H1 (cell line): ENCODE data around the gene MAGI2. TPM values are rescaled to one million over a fixed set of nuclear protein-coding genes. Genes with fewer than 3 reads are reported as not detected.

Source experiments
- CTCF ChIA-PET: fragments of 300-600 bp; sonication (Branson Sonifier 250); formaldehyde crosslinking; loops from one replicate; lab custom pipeline; 2021; ENCODE audit not compliant: partially characterized antibody; lab: Charles Lee
- POLR2A ChIA-PET: fragments of 300-600 bp; sonication (Branson Sonifier 250); formaldehyde crosslinking; loops from one replicate; lab custom pipeline; 2021; ENCODE audit warnings: inconsistent platforms; ENCODE audit not compliant: partially characterized antibody; lab: Charles Lee
- DNase-seq, 2 experiments: peaks; one replicate each; pipeline versions ENCODE4 v3.0.0 to v3.0.0-alpha.2; 2010 to 2022; ENCODE audit warnings: low spot score in 2 of 2, low read depth in 1 of 2, mixed read lengths in 1 of 2
- FAIRE-seq: peaks from 2 replicates; lab custom pipeline; 2011; peaks lifted over from hg19 to GRCh38; lab: Jason Lieb, UNC
- H2AFZ ChIP-seq: 2 replicates; pipeline ENCODE4 v1.8.1; 2012; ENCODE audit warnings: low read length, inconsistent platforms
- H2AK5ac ChIP-seq: 2 replicates; pipeline ENCODE4 v1.6.1; 2013; ENCODE audit warnings: low read depth, low read length
- H2BK120ac ChIP-seq: replicated peaks from 2 replicates; pipeline ENCODE3; 2013; ENCODE audit warnings: low read depth, low read length, inconsistent platforms
- H2BK12ac ChIP-seq: 2 replicates; pipeline ENCODE4 v1.6.1; 2013; ENCODE audit warnings: low read depth, low read length
- H2BK15ac ChIP-seq: 2 replicates; pipeline ENCODE4 v1.6.1; 2013; ENCODE audit warnings: low read length
- H2BK20ac ChIP-seq: 2 replicates; pipeline ENCODE4 v1.6.1; 2013; ENCODE audit warnings: low read length
- H2BK5ac ChIP-seq: 2 replicates; pipeline ENCODE4 v1.6.1; 2013; ENCODE audit warnings: low read depth, low read length
- H3K14ac ChIP-seq: 2 replicates; pipeline ENCODE4 v1.6.1; 2013; ENCODE audit warnings: inconsistent platforms; ENCODE audit not compliant: insufficient read length
- H3K18ac ChIP-seq: 2 replicates; pipeline ENCODE4 v1.6.1; 2013; ENCODE audit warnings: low read length; ENCODE audit errors: extremely low read depth
- H3K23ac ChIP-seq: 2 replicates; pipeline ENCODE4 v1.6.1; 2013; ENCODE audit warnings: inconsistent platforms; ENCODE audit not compliant: insufficient read length
- H3K23me2 ChIP-seq: 2 replicates; pipeline ENCODE4 v1.6.1; 2013; ENCODE audit warnings: low read depth, low read length
- H3K27ac ChIP-seq: 2 replicates; pipeline ENCODE4 v1.6.1; 2011; ENCODE audit warnings: low read depth, low read length, inconsistent platforms
- H3K27me3 ChIP-seq, 4 experiments: replicated peaks in 1 of 4; 1 replicate in 1 of 4; 2 replicates in 3 of 4; pipeline versions ENCODE4 v1.6.1 to v1.8.1; 2011 to 2013; ENCODE audit warnings: low read length in 3 of 4, mild to moderate bottlenecking in 3 of 4, inconsistent platforms in 2 of 4, mixed read lengths in 2 of 4, moderate library complexity in 1 of 4; ENCODE audit not compliant: control insufficient read depth in 3 of 4, insufficient read depth in 3 of 4; ENCODE audit errors: extremely low read depth in 1 of 4
- H3K36me3 ChIP-seq, 4 experiments: 2 replicates each; pipeline versions ENCODE4 v1.6.1 to v1.8.1; 2011 to 2013; ENCODE audit warnings: mild to moderate bottlenecking in 4 of 4, low read length in 3 of 4, moderate library complexity in 2 of 4, control low read depth in 1 of 4, inconsistent platforms in 1 of 4; ENCODE audit not compliant: insufficient read depth in 4 of 4, control insufficient read depth in 2 of 4
- H3K4ac ChIP-seq: replicated peaks from 2 replicates; pipeline ENCODE3; 2013; ENCODE audit warnings: low read length, low read depth, mixed read lengths, inconsistent platforms; ENCODE audit not compliant: insufficient read length
- H3K4me1 ChIP-seq, 4 experiments: replicated peaks in 1 of 4; 1 replicate in 1 of 4; 2 replicates in 3 of 4; pipeline versions ENCODE4 v1.6.1 to v1.8.1; 2011 to 2013; ENCODE audit warnings: low read length in 3 of 4, inconsistent platforms in 2 of 4, mixed read lengths in 1 of 4; ENCODE audit not compliant: insufficient read depth in 4 of 4, control insufficient read depth in 3 of 4
- H3K4me2 ChIP-seq, 2 experiments: 2 replicates each; pipeline versions ENCODE4 v1.6.1 to v1.8.1; 2011 to 2013; ENCODE audit warnings: low read depth in 2 of 2, low read length in 2 of 2, control low read depth in 1 of 2, inconsistent platforms in 1 of 2, mild to moderate bottlenecking in 1 of 2; ENCODE audit not compliant: insufficient read depth in 1 of 2
- H3K4me3 ChIP-seq, 4 experiments: fragments of 200-600, 300-600 bp in 1 of 4; sonication (generic), shearing (Covaris generic), sonication (Bioruptor Twin) in 1 of 4; 2 replicates each; pipeline versions ENCODE4 v1.5.1 to v1.8.1; 2011 to 2016; ENCODE audit warnings: low read length in 4 of 4, low read depth in 3 of 4, control low read depth in 2 of 4, inconsistent platforms in 2 of 4, mild to moderate bottlenecking in 2 of 4, mixed read lengths in 1 of 4, moderate library complexity in 1 of 4; ENCODE audit not compliant: insufficient read depth in 2 of 4; ENCODE audit errors: extremely low read depth in 1 of 4
- H3K56ac ChIP-seq: replicated peaks from 2 replicates; pipeline ENCODE3; 2013; ENCODE audit warnings: low read depth, mild to moderate bottlenecking, mixed read lengths, low read length, inconsistent platforms; ENCODE audit not compliant: insufficient read length
- H3K79me1 ChIP-seq: 2 replicates; pipeline ENCODE4 v1.6.1; 2013; ENCODE audit warnings: low read depth, low read length, control low read depth
- H3K79me2 ChIP-seq, 2 experiments: 2 replicates each; pipeline versions ENCODE4 v1.6.1 to v1.8.1; 2012 to 2013; ENCODE audit warnings: low read length in 2 of 2, mild to moderate bottlenecking in 2 of 2, inconsistent platforms in 1 of 2; ENCODE audit not compliant: insufficient read depth in 2 of 2, control insufficient read depth in 1 of 2
- H3K9ac ChIP-seq, 4 experiments: replicated peaks in 1 of 4; 1 replicate in 1 of 4; 2 replicates in 3 of 4; pipeline versions ENCODE4 v1.6.1 to v1.8.1; 2011 to 2013; ENCODE audit warnings: low read depth in 3 of 4, low read length in 3 of 4, control low read depth in 2 of 4, mild to moderate bottlenecking in 2 of 4, moderate library complexity in 2 of 4, inconsistent platforms in 1 of 4; ENCODE audit errors: extremely low read depth in 1 of 4
- H3K9me3 ChIP-seq, 2 experiments: 2 replicates each; pipeline versions ENCODE4 v1.6.1 to v1.8.1; 2012 to 2013; ENCODE audit warnings: mild to moderate bottlenecking in 2 of 2, moderate library complexity in 2 of 2, control low read depth in 1 of 2, inconsistent platforms in 1 of 2, low read depth in 1 of 2, low read length in 1 of 2, mixed read lengths in 1 of 2; ENCODE audit not compliant: insufficient read depth in 2 of 2
- H4K20me1 ChIP-seq, 2 experiments: replicated peaks in 1 of 2; 2 replicates each; pipeline versions ENCODE3 to v1.8.1; 2011 to 2013; ENCODE audit warnings: inconsistent platforms in 2 of 2, low read length in 2 of 2, mild to moderate bottlenecking in 1 of 2; ENCODE audit not compliant: insufficient read depth in 2 of 2, control insufficient read depth in 1 of 2
- H4K5ac ChIP-seq: 2 replicates; pipeline ENCODE4 v1.6.1; 2013; ENCODE audit warnings: low read length, low read depth, mixed read lengths, inconsistent platforms; ENCODE audit not compliant: insufficient read length
- H4K8ac ChIP-seq: 2 replicates; pipeline ENCODE4 v1.8.0; 2013; ENCODE audit warnings: mild to moderate bottlenecking, moderate library complexity, low read length, inconsistent platforms; ENCODE audit not compliant: insufficient read depth; ENCODE audit errors: extremely low read depth
- H4K91ac ChIP-seq: replicated peaks from 2 replicates; pipeline ENCODE3; 2013; ENCODE audit warnings: low read length, mixed read lengths, inconsistent platforms; ENCODE audit not compliant: insufficient read length
- BCL11A ChIP-seq, 2 experiments: IDR thresholded peaks; one replicate each; pipeline ENCODE4 v1.6.1; 2011; ENCODE audit warnings: low read depth in 2 of 2, low read length in 2 of 2, mild to moderate bottlenecking in 2 of 2
- BRCA1 ChIP-seq: IDR thresholded peaks from 2 replicates; pipeline ENCODE4 v1.6.1; 2012; ENCODE audit warnings: low read depth, low read length, improper control_type of control experiment
- CBX8 ChIP-seq: fragments of 300-800, 300-1000 bp; sonication (generic); IDR thresholded peaks from 2 replicates; pipeline ENCODE4 v1.7.1; 2016; ENCODE audit warnings: low read depth, low read length, borderline replicate concordance
- CTCF ChIP-seq, 3 experiments: IDR thresholded peaks; 1 replicate in 2 of 3; 2 replicates in 1 of 3; pipeline versions ENCODE4 v1.5.1 to v1.6.1; 2011; ENCODE audit warnings: low read length in 3 of 3, mild to moderate bottlenecking in 3 of 3, inconsistent platforms in 2 of 3, low read depth in 1 of 3, moderate library complexity in 1 of 3; ENCODE audit not compliant: insufficient read depth in 1 of 3; ENCODE audit errors: control extremely low read depth in 1 of 3
- HDAC6 ChIP-seq: IDR thresholded peaks from one replicate; pipeline ENCODE4 v1.7.1; 2012; ENCODE audit warnings: low read depth, mild to moderate bottlenecking, inconsistent platforms, low read length, moderate library complexity
- NRF1 ChIP-seq: IDR thresholded peaks from 2 replicates; pipeline ENCODE4 v1.6.1; 2011; ENCODE audit warnings: mild to moderate bottlenecking, low read depth, low read length, improper control_type of control experiment
- RBBP5 ChIP-seq: IDR thresholded peaks from 2 replicates; pipeline ENCODE4 v1.7.1; 2012; ENCODE audit warnings: low read depth, mild to moderate bottlenecking, inconsistent platforms, low read length, moderate library complexity, borderline replicate concordance
- TAF1 ChIP-seq: IDR thresholded peaks from 2 replicates; pipeline ENCODE4 v1.6.1; 2011; ENCODE audit warnings: mild to moderate bottlenecking, low read depth, low read length
- TAF7 ChIP-seq: optimal IDR thresholded peaks from 2 replicates; pipeline ENCODE3; 2011; ENCODE audit warnings: low read depth, mild to moderate bottlenecking, inconsistent platforms, low read length, moderate library complexity, borderline replicate concordance
- USF2 ChIP-seq: IDR thresholded peaks from 2 replicates; pipeline ENCODE4 v1.6.1; 2011; ENCODE audit warnings: low read length, improper control_type of control experiment
- ZNF274 ChIP-seq: IDR thresholded peaks from 2 replicates; pipeline ENCODE4 v1.7.0; 2012; ENCODE audit warnings: low read length, borderline replicate concordance; ENCODE audit errors: extremely low read depth
- WGBS, 2 experiments: shearing (Covaris generic) in 1 of 2; methylation state at CpG; one replicate each; pipeline versions ENCODE4 v1.1.6 to v1.1.7; 2013 to 2015; ENCODE audit warnings: low lambda C conversion rate in 2 of 2, mixed read lengths in 2 of 2, inconsistent platforms in 1 of 2, low coverage in 1 of 2, missing lambda C conversion rate in 1 of 2; ENCODE audit not compliant: insufficient replicate concordance in 2 of 2, insufficient coverage in 1 of 2, insufficient read length in 1 of 2; ENCODE audit errors: extremely low coverage in 1 of 2, missing lambda C conversion rate in 1 of 2; 5-methylcytosine and 5-hydroxymethylcytosine counted together
- polyA plus RNA-seq, 7 experiments: library from polyadenylated mRNA; depleted of rRNA in 3 of 7; stranded (reverse) in 5 of 7; unstranded in 2 of 7; fragments of >200 nt in 5 of 7; fragments of 200-250 nt in 2 of 7; gene quantifications; 1 replicate in 5 of 7; 2 replicates in 1 of 7; 4 replicates in 1 of 7; pipeline versions ENCODE4 v1.2.1 to v1.2.3, GENCODE V29; 2011 to 2013; ENCODE audit warnings: missing spikeins in 2 of 7, mixed read lengths in 2 of 7
- total RNA-seq: library from RNA; stranded (reverse); fragmentation: NEBNext Ultra II Directional; extraction: Animal tissue kit (Norgen Biotek cat#: 25700); gene quantifications from 2 replicates; pipeline ENCODE4 v1.2.1, GENCODE V29; 2021

MAGI2 gene
- total and polyA plus RNA-seq, 2 of the 8 experiments (the other 6 are each of a cell fraction or from before 2014, with no cell fraction given), result 6.0 to 27.3 TPM

GRCh38 chr7:78224923-78225322 lies 1228.5 kb downstream of the MAGI2 start:
- no peak for DNase-seq
- Histone ChIP-seq H3K23ac (no peak overlapping the region), H2BK120ac (no peak overlapping the region), H3K9me3 (no peaks in the 10 kb centered on the region), H4K8ac (no peak overlapping the region), H3K9ac (no peak overlapping the region), H2AFZ (no peak overlapping the region), H3K27me3 (no peaks in the 10 kb centered on the region), H2BK12ac (no peak overlapping the region; the same call in 1 of the 2 replicates), H4K5ac (no peak overlapping the region), H4K20me1 (no peaks in the 10 kb centered on the region), H4K91ac (no peak overlapping the region), H3K14ac (no peak overlapping the region), H3K4me1 (no peaks in the 10 kb centered on the region), H3K4me2 (no peak overlapping the region), H2BK20ac (no peak overlapping the region), H3K4ac (no peak overlapping the region), H2AK5ac (no peak overlapping the region), H3K4me3 (no peak overlapping the region), H2BK15ac (no peak overlapping the region), H3K27ac (no peak overlapping the region), H3K79me1 (no peaks in the 10 kb centered on the region), H3K18ac (no peak overlapping the region), H3K36me3 (no peaks in the 10 kb centered on the region), H3K23me2 (no peaks in the 10 kb centered on the region), H3K56ac (no peak overlapping the region), H2BK5ac (no peak overlapping the region), H3K79me2 (no peaks in the 10 kb centered on the region)
- WGBS, 2 experiments, result 91% methylated on average over 4 of the region's 4 CpGs; no CpG with 5 or more reads in 1 of the 2 experiments
- ChIA-PET CTCF (interaction anchor here (0.6 to 1.4 kb wide), 5 partner anchors 57 to 134 kb away, joined by 3 to 6 read pairs (median 3); no protein-coding TSS in a partner anchor), POLR2A (no interaction called here)
- FAIRE-seq, result no peak
- TF ChIP-seq BCL11A (IDR thresholded peaks at IDR 0.05; ENCODE audit: low read depth in 2 of 2, low read length in 2 of 2), result no peak
- no peak for TF ChIP-seq RBBP5
- TF ChIP-seq USF2, result no peak
- TF ChIP-seq CBX8, result no peak
- no peak for TF ChIP-seq CTCF (IDR thresholded peaks at IDR 0.05; ENCODE audit: control extremely low read depth in 1 of 3, insufficient read depth in 1 of 3, low read depth in 1 of 3, low read length in 3 of 3)
- TF ChIP-seq HDAC6, result no peak
- no peak for TF ChIP-seq BRCA1
- TF ChIP-seq TAF1, result no peak
- no peak for TF ChIP-seq ZNF274
- TF ChIP-seq NRF1, result no peak
- no peak for TF ChIP-seq TAF7
